Hepatocyte (in vitro differentiated cells): ENCODE measurements around the gene CLIC3.

Source experiments
- CTCF ChIP-seq: fragments of 200-600 bp; sonication (generic); IDR thresholded peaks from 2 replicates; pipeline ENCODE4 v1.5.1; 2016; ENCODE audit warnings: antibody characterized with exemption, mild to moderate bottlenecking; ENCODE audit not compliant: poor library complexity
- EZH2phosphoT487 ChIP-seq: fragments of 200-600 bp; sonication (generic); IDR thresholded peaks from one replicate; pipeline ENCODE4 v1.6.1; 2018; ENCODE audit warnings: antibody characterized with exemption, mild to moderate bottlenecking, low read depth, moderate library complexity; ENCODE audit not compliant: unreplicated experiment, severe bottlenecking

- TF ChIP-seq CTCF (no peak), EZH2phosphoT487 (no peak)
Measured at GRCh38 chr9:137013571-137013940, 17.2 kb upstream of the CLIC3 start.
